GM23338 (cell line): Measurements from ENCODE around the gene SULT1A1. TPM values are rescaled to one million over a fixed set of nuclear protein-coding genes. Genes with fewer than 3 reads are reported as not detected.

Experiments
- ATAC-seq: fragments of 200-7000 bp; cut with Tn5 transposase; 3 replicates; pipeline ENCODE4 v1.9.1; 2020
- DNase-seq: peaks from one replicate; pipeline ENCODE4 v3.0.0-alpha.2; 2015; ENCODE audit warnings: low spot score
- H2AFZ ChIP-seq: fragments of 200-600 bp; sonication (generic); 2 replicates; pipeline ENCODE4 v1.8.0; 2016; ENCODE audit warnings: antibody characterized with exemption, mild to moderate bottlenecking, moderate library complexity
- H3F3A ChIP-seq: fragments of 200-600 bp; sonication (generic); replicated peaks from 2 replicates; pipeline ENCODE4 v1.8.0; 2017; ENCODE audit warnings: antibody characterized with exemption, mixed run types, low read depth
- H3K27ac ChIP-seq: fragments of 200-600 bp; sonication (generic); 2 replicates; pipeline ENCODE4 v1.6.1; 2016; ENCODE audit warnings: low read depth
- H3K27me3 ChIP-seq: fragments of 200-600 bp; sonication (generic); 2 replicates; pipeline ENCODE4 v1.8.0; 2016; ENCODE audit warnings: mild to moderate bottlenecking, mixed run types, moderate library complexity; ENCODE audit not compliant: insufficient read depth
- H3K36me3 ChIP-seq: fragments of 200-600 bp; sonication (generic); 2 replicates; pipeline ENCODE4 v1.8.0; 2016; ENCODE audit warnings: mild to moderate bottlenecking; ENCODE audit not compliant: insufficient read depth
- H3K4me1 ChIP-seq: fragments of 200-600 bp; sonication (generic); 2 replicates; pipeline ENCODE4 v1.8.0; 2016; ENCODE audit warnings: mild to moderate bottlenecking, moderate library complexity; ENCODE audit not compliant: insufficient read depth
- H3K4me2 ChIP-seq: fragments of 200-600 bp; sonication (generic); 2 replicates; pipeline ENCODE4 v1.7.1; 2017; ENCODE audit warnings: mixed run types
- H3K4me3 ChIP-seq: fragments of 200-600 bp; sonication (generic); 2 replicates; pipeline ENCODE4 v1.6.1; 2016; ENCODE audit warnings: mixed run types
- H3K79me2 ChIP-seq: fragments of 200-600 bp; sonication (generic); replicated peaks from 2 replicates; pipeline ENCODE4 v1.8.0; 2017; ENCODE audit warnings: mild to moderate bottlenecking; ENCODE audit not compliant: insufficient read depth
- H3K9me2 ChIP-seq: fragments of 200-600 bp; sonication (generic); 2 replicates; pipeline ENCODE4 v1.8.0; 2017; ENCODE audit not compliant: insufficient read depth
- H4K20me1 ChIP-seq: fragments of 200-600 bp; sonication (generic); replicated peaks from 2 replicates; pipeline ENCODE4 v1.8.0; 2017; ENCODE audit warnings: mild to moderate bottlenecking; ENCODE audit not compliant: insufficient read depth
- H3K27ac Mint-ChIP-seq: 2 replicates; pipeline ENCODE4 v1.8.0; 2020; ENCODE audit warnings: inconsistent platforms, mild to moderate bottlenecking, moderate library complexity, mixed read lengths
- H3K27me3 Mint-ChIP-seq: 3 replicates; pipeline ENCODE4 v1.8.0; 2022; ENCODE audit warnings: low read depth, mild to moderate bottlenecking, moderate library complexity, mixed read lengths, inconsistent platforms; ENCODE audit not compliant: insufficient read depth, poor library complexity
- H3K36me3 Mint-ChIP-seq: 3 replicates; pipeline ENCODE4 v1.8.0; 2021; ENCODE audit warnings: low read depth, mild to moderate bottlenecking, inconsistent platforms, moderate library complexity, mixed read lengths
- H3K4me1 Mint-ChIP-seq: 3 replicates; pipeline ENCODE4 v1.8.0; 2020; ENCODE audit warnings: mild to moderate bottlenecking, inconsistent platforms, mixed read lengths
- H3K4me3 Mint-ChIP-seq: 3 replicates; pipeline ENCODE4 v1.8.0; 2021; ENCODE audit warnings: moderate library complexity, mild to moderate bottlenecking, inconsistent platforms, mixed read lengths
- H3K9me3 Mint-ChIP-seq: 3 replicates; pipeline ENCODE4 v1.8.0; 2020; ENCODE audit warnings: moderate library complexity, mild to moderate bottlenecking, inconsistent platforms, mixed read lengths
- CREB1 ChIP-seq: fragments of 250-450 bp; sonication (Bioruptor Pico); IDR thresholded peaks from 2 replicates; pipeline ENCODE4 v1.5.0; 2020; ENCODE audit warnings: low read depth, mild to moderate bottlenecking, moderate library complexity
- EZH2 ChIP-seq: fragments of 200-600 bp; sonication (generic); IDR thresholded peaks from one replicate; pipeline ENCODE4 v1.8.0; 2017; ENCODE audit warnings: antibody characterized with exemption, mild to moderate bottlenecking, low read depth; ENCODE audit not compliant: unreplicated experiment
- EZH2phosphoT487 ChIP-seq: fragments of 200-600 bp; sonication (generic); IDR thresholded peaks from one replicate; pipeline ENCODE4 v1.8.1; 2018; ENCODE audit warnings: antibody characterized with exemption; ENCODE audit not compliant: unreplicated experiment
- JUNB ChIP-seq: IDR thresholded peaks from one replicate; pipeline ENCODE4 v1.6.1; 2016; ENCODE audit warnings: antibody characterized with exemption; ENCODE audit not compliant: unreplicated experiment
- NANOG ChIP-seq: IDR thresholded peaks from 2 replicates; pipeline ENCODE4 v1.6.1; 2016; ENCODE audit warnings: antibody characterized with exemption, borderline replicate concordance
- POLR2AphosphoS5 ChIP-seq: IDR thresholded peaks from 2 replicates; pipeline ENCODE4 v1.6.1; 2016; ENCODE audit warnings: antibody characterized with exemption, low read depth
- STAT1 ChIP-seq: IDR thresholded peaks from one replicate; pipeline ENCODE4 v1.6.1; 2016; ENCODE audit warnings: antibody characterized with exemption; ENCODE audit not compliant: unreplicated experiment
- ZNF114 ChIP-seq: fragments of 250-450 bp; sonication (Bioruptor Pico); IDR thresholded peaks from 2 replicates; pipeline ENCODE4 v1.5.0; 2020; ENCODE audit warnings: mild to moderate bottlenecking, moderate library complexity
- ZNF331 ChIP-seq: fragments of 250-450 bp; sonication (Bioruptor Pico); IDR thresholded peaks from 2 replicates; pipeline ENCODE4 v1.5.0; 2020; ENCODE audit warnings: low read depth, mild to moderate bottlenecking, moderate library complexity
- polyA plus RNA-seq: library from polyadenylated mRNA; unstranded; fragments of >200 nt; fragmentation: Nextera tagmentation; extraction: Ambion mirVana; gene quantifications from 2 replicates; pipeline ENCODE4 v1.2.1, GENCODE V29; 2016
- total RNA-seq: library from RNA; depleted of rRNA; stranded (reverse); fragments of >200 nt; shearing (Covaris generic); gene quantifications from 2 replicates; pipeline ENCODE4 v1.2.3, GENCODE V29; 2014
- TF ChIP-seq, protein P1 (sequence below): fragments of 250-450 bp; sonication (Bioruptor Pico); IDR thresholded peaks from 2 replicates; pipeline ENCODE4 v1.5.0; 2020; ENCODE audit warnings: mild to moderate bottlenecking, moderate library complexity
- TF ChIP-seq, protein P2 (sequence below), 2 experiments: fragments of 200-600 bp in 1 of 2; sonication (generic) in 1 of 2; conservative IDR thresholded peaks; 2 replicates each; pipeline versions ENCODE4 v1.5.1 to v1.6.1; 2016 to 2017; ENCODE audit warnings: antibody characterized with exemption in 2 of 2, low read depth in 2 of 2, mild to moderate bottlenecking in 2 of 2, moderate library complexity in 1 of 2
- TF ChIP-seq, protein P3 (sequence below): IDR thresholded peaks from one replicate; pipeline ENCODE4 v1.6.1; 2018; ENCODE audit warnings: antibody characterized with exemption; ENCODE audit not compliant: unreplicated experiment
- TF ChIP-seq, protein P4 (sequence below): IDR thresholded peaks from 2 replicates; pipeline ENCODE4 v1.6.1; 2016; ENCODE audit warnings: antibody characterized with exemption

SULT1A1 gene
- total and polyA plus RNA-seq, 2 experiments from 2014 or later: 1.7 to 2.4 TPM

DNA sequence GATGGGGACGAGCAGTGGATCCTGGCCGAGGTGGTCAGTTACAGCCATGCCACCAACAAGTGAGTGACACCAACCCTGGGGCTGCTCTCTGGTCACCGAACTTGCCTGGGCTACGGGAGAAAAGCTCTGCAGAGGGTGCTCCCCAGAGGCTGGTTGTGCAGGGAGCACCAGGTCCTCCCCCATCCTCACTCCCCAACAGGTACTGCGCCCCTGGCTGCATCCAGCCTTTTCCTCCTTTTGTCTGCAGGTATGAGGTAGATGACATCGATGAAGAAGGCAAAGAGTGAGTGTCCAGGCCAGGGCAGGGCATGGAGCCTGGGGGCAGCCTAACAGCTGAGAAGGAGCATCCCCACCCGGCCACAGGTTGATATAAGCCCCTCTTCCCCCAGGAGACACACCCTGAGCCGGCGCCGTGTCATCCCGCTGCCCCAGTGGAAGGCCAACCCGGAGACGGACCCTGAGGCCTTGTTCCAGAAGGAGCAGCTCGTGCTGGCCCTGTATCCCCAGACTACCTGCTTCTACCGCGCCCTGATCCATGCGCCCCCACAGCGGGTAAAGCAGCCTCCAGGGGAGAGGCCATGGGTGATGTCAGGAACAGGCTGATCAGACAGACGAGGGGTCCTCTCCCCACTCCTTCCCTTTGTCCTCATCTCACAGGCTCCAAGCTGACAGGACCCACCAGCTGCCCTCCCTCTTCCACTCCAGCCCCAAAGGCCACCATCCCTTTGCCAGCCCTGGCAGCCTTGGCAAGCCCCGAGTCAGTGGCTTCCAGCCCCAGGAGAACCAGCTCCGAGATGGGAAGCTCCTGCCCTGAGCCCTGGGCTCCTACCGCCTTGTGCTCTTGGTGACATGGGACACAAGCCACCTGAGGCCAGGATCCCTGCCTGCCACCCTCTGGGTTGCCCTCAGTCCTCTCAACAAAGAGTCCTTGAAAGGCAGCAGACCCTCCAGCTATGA is 19.2 kb downstream of the SULT1A1 start:
- Mint-ChIP-seq H3K36me3 (peaks cover 11% of the 10 kb centered on the region; the same call in 1 of the 3 replicates), H3K27ac (no peak overlapping the region; the same call in 1 of the 2 replicates), H3K27me3 (peaks cover 10% of the 10 kb centered on the region), H3K4me3 (no peak overlapping the region), H3K4me1 (peaks cover 2% of the 10 kb centered on the region; the same call in 1 of the 3 replicates), H3K9me3 (no peaks in the 10 kb centered on the region)
- Histone ChIP-seq H3F3A (no peaks in the 10 kb centered on the region), H2AFZ (no peak overlapping the region), H3K4me3 (no peak overlapping the region), H3K9me2 (no peaks in the 10 kb centered on the region; the same call in 1 of the 2 replicates), H3K4me2 (no peak overlapping the region), H3K79me2 (no peaks in the 10 kb centered on the region), H3K27ac (no peak overlapping the region), H3K36me3 (no peaks in the 10 kb centered on the region; the same call in 1 of the 2 replicates), H3K4me1 (no peaks in the 10 kb centered on the region), H3K27me3 (no peaks in the 10 kb centered on the region), H4K20me1 (no peaks in the 10 kb centered on the region)
- DNase-seq: no peak
- ATAC-seq: no peak
- TF ChIP-seq ZNF114 (no peak), STAT1 (no peak), EZH2phosphoT487 (no peak), POLR2AphosphoS5 (no peak), NANOG (no peak), ZNF331 (CRISPR knock-in tag) (no peak), CREB1 (CRISPR knock-in tag) (no peak), JUNB (no peak), EZH2 (no peak)
- TF ChIP-seq, protein P1, sequence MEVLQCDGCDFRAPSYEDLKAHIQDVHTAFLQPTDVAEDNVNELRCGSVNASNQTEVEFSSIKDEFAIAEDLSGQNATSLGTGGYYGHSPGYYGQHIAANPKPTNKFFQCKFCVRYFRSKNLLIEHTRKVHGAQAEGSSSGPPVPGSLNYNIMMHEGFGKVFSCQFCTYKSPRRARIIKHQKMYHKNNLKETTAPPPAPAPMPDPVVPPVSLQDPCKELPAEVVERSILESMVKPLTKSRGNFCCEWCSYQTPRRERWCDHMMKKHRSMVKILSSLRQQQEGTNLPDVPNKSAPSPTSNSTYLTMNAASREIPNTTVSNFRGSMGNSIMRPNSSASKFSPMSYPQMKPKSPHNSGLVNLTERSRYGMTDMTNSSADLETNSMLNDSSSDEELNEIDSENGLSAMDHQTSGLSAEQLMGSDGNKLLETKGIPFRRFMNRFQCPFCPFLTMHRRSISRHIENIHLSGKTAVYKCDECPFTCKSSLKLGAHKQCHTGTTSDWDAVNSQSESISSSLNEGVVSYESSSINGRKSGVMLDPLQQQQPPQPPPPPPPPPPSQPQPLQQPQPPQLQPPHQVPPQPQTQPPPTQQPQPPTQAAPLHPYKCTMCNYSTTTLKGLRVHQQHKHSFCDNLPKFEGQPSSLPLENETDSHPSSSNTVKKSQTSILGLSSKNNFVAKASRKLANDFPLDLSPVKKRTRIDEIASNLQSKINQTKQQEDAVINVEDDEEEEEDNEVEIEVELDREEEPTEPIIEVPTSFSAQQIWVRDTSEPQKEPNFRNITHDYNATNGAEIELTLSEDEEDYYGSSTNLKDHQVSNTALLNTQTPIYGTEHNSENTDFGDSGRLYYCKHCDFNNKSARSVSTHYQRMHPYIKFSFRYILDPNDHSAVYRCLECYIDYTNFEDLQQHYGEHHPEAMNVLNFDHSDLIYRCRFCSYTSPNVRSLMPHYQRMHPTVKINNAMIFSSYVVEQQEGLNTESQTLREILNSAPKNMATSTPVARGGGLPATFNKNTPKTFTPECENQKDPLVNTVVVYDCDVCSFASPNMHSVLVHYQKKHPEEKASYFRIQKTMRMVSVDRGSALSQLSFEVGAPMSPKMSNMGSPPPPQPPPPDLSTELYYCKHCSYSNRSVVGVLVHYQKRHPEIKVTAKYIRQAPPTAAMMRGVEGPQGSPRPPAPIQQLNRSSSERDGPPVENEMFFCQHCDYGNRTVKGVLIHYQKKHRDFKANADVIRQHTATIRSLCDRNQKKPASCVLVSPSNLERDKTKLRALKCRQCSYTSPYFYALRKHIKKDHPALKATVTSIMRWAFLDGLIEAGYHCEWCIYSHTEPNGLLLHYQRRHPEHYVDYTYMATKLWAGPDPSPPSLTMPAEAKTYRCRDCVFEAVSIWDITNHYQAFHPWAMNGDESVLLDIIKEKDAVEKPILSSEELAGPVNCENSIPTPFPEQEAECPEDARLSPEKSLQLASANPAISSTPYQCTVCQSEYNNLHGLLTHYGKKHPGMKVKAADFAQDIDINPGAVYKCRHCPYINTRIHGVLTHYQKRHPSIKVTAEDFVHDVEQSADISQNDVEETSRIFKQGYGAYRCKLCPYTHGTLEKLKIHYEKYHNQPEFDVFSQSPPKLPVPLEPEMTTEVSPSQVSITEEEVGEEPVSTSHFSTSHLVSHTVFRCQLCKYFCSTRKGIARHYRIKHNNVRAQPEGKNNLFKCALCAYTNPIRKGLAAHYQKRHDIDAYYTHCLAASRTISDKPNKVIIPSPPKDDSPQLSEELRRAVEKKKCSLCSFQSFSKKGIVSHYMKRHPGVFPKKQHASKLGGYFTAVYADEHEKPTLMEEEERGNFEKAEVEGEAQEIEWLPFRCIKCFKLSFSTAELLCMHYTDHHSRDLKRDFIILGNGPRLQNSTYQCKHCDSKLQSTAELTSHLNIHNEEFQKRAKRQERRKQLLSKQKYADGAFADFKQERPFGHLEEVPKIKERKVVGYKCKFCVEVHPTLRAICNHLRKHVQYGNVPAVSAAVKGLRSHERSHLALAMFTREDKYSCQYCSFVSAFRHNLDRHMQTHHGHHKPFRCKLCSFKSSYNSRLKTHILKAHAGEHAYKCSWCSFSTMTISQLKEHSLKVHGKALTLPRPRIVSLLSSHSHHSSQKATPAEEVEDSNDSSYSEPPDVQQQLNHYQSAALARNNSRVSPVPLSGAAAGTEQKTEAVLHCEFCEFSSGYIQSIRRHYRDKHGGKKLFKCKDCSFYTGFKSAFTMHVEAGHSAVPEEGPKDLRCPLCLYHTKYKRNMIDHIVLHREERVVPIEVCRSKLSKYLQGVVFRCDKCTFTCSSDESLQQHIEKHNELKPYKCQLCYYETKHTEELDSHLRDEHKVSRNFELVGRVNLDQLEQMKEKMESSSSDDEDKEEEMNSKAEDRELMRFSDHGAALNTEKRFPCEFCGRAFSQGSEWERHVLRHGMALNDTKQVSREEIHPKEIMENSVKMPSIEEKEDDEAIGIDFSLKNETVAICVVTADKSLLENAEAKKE (CRISPR knock-in tag): no peak
- TF ChIP-seq, protein P2, sequence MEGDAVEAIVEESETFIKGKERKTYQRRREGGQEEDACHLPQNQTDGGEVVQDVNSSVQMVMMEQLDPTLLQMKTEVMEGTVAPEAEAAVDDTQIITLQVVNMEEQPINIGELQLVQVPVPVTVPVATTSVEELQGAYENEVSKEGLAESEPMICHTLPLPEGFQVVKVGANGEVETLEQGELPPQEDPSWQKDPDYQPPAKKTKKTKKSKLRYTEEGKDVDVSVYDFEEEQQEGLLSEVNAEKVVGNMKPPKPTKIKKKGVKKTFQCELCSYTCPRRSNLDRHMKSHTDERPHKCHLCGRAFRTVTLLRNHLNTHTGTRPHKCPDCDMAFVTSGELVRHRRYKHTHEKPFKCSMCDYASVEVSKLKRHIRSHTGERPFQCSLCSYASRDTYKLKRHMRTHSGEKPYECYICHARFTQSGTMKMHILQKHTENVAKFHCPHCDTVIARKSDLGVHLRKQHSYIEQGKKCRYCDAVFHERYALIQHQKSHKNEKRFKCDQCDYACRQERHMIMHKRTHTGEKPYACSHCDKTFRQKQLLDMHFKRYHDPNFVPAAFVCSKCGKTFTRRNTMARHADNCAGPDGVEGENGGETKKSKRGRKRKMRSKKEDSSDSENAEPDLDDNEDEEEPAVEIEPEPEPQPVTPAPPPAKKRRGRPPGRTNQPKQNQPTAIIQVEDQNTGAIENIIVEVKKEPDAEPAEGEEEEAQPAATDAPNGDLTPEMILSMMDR (conservative IDR thresholded peaks at IDR 0.05; ENCODE audit: low read depth in 2 of 2): no peak
- TF ChIP-seq, protein P3, sequence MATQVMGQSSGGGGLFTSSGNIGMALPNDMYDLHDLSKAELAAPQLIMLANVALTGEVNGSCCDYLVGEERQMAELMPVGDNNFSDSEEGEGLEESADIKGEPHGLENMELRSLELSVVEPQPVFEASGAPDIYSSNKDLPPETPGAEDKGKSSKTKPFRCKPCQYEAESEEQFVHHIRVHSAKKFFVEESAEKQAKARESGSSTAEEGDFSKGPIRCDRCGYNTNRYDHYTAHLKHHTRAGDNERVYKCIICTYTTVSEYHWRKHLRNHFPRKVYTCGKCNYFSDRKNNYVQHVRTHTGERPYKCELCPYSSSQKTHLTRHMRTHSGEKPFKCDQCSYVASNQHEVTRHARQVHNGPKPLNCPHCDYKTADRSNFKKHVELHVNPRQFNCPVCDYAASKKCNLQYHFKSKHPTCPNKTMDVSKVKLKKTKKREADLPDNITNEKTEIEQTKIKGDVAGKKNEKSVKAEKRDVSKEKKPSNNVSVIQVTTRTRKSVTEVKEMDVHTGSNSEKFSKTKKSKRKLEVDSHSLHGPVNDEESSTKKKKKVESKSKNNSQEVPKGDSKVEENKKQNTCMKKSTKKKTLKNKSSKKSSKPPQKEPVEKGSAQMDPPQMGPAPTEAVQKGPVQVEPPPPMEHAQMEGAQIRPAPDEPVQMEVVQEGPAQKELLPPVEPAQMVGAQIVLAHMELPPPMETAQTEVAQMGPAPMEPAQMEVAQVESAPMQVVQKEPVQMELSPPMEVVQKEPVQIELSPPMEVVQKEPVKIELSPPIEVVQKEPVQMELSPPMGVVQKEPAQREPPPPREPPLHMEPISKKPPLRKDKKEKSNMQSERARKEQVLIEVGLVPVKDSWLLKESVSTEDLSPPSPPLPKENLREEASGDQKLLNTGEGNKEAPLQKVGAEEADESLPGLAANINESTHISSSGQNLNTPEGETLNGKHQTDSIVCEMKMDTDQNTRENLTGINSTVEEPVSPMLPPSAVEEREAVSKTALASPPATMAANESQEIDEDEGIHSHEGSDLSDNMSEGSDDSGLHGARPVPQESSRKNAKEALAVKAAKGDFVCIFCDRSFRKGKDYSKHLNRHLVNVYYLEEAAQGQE: no peak
- TF ChIP-seq, protein P4, sequence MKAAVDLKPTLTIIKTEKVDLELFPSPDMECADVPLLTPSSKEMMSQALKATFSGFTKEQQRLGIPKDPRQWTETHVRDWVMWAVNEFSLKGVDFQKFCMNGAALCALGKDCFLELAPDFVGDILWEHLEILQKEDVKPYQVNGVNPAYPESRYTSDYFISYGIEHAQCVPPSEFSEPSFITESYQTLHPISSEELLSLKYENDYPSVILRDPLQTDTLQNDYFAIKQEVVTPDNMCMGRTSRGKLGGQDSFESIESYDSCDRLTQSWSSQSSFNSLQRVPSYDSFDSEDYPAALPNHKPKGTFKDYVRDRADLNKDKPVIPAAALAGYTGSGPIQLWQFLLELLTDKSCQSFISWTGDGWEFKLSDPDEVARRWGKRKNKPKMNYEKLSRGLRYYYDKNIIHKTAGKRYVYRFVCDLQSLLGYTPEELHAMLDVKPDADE: no peak
